Common myeloid progenitor, CD34-positive (primary cell): Measurements from ENCODE around the gene CACNB1.

ENCODE experiments used
- CTCF ChIA-PET: fragments of 350-600 bp; sonication (Branson Sonifier 250); formaldehyde crosslinking; loops from one replicate; lab custom pipeline; 2021; ENCODE audit warnings: antibody characterized with exemption; lab: Charles Lee
- POLR2A ChIA-PET: fragments of 350-600 bp; sonication (Branson Sonifier 250); formaldehyde crosslinking; loops from one replicate; lab custom pipeline; 2021; ENCODE audit warnings: antibody characterized with exemption; lab: Charles Lee
- DNase-seq, 3 donors: peaks; one replicate each; pipeline versions ENCODE4 v3.0.0 to v3.0.0-alpha.2; 2013
- H3K27ac ChIP-seq, 2 experiments: 1 replicate in 1 of 2; 2 replicates in 1 of 2; pipeline ENCODE4 v1.7.0; 2013; ENCODE audit warnings: inconsistent platforms in 2 of 2, low read length in 2 of 2, mild to moderate bottlenecking in 2 of 2, low read depth in 1 of 2, moderate library complexity in 1 of 2; ENCODE audit not compliant: severe bottlenecking in 2 of 2, insufficient read depth in 1 of 2, poor library complexity in 1 of 2
- H3K27me3 ChIP-seq, 5 experiments: replicated peaks in 2 of 5; 1 replicate in 3 of 5; 2 replicates in 2 of 5; pipeline versions ENCODE4 v1.6.1 to v1.7.0; 2013; ENCODE audit warnings: low read length in 4 of 5, mild to moderate bottlenecking in 2 of 5, moderate library complexity in 2 of 5, inconsistent platforms in 1 of 5; ENCODE audit not compliant: insufficient read depth in 5 of 5, control insufficient read depth in 4 of 5
- H3K36me3 ChIP-seq, 4 experiments: 1 replicate in 2 of 4; 2 replicates in 2 of 4; pipeline versions ENCODE4 v1.6.1 to v1.7.0; 2013; ENCODE audit warnings: low read length in 3 of 4, control low read depth in 1 of 4, mild to moderate bottlenecking in 1 of 4; ENCODE audit not compliant: control insufficient read depth in 4 of 4, insufficient read depth in 4 of 4
- H3K4me1 ChIP-seq, 4 experiments: 1 replicate in 3 of 4; 2 replicates in 1 of 4; pipeline versions ENCODE4 v1.6.1 to v1.7.1; 2013; ENCODE audit warnings: low read length in 3 of 4, mild to moderate bottlenecking in 3 of 4, control low read depth in 1 of 4, inconsistent platforms in 1 of 4, moderate library complexity in 1 of 4; ENCODE audit not compliant: control insufficient read depth in 4 of 4, insufficient read depth in 4 of 4; ENCODE audit errors: control extremely low read depth in 1 of 4
- H3K4me3 ChIP-seq, 7 experiments: 1 replicate in 4 of 7; 2 replicates in 3 of 7; pipeline versions ENCODE4 v1.5.1 to v1.7.0; 2013; ENCODE audit warnings: mild to moderate bottlenecking in 7 of 7, low read length in 6 of 7, moderate library complexity in 6 of 7, inconsistent platforms in 2 of 7, low read depth in 2 of 7, control low read depth in 1 of 7; ENCODE audit not compliant: insufficient read depth in 4 of 7, control insufficient read depth in 1 of 7; ENCODE audit errors: extremely low read depth in 1 of 7
- H3K9me3 ChIP-seq, 5 experiments: 1 replicate in 4 of 5; 2 replicates in 1 of 5; pipeline versions ENCODE4 v1.6.1 to v1.7.1; 2013; ENCODE audit warnings: low read length in 4 of 5, mild to moderate bottlenecking in 2 of 5, inconsistent platforms in 1 of 5, low read depth in 1 of 5, moderate library complexity in 1 of 5; ENCODE audit not compliant: control insufficient read depth in 4 of 5, insufficient read depth in 2 of 5; ENCODE audit errors: control extremely low read depth in 1 of 5
- WGBS: methylation state at CpG from one replicate; pipeline ENCODE4 v1.1.5; 2013; ENCODE audit not compliant: insufficient coverage; 5-methylcytosine and 5-hydroxymethylcytosine counted together

CACNB1 gene

GRCh38 chr17:39141915-39142664 lies 55.4 kb downstream of the CACNB1 start:
- Histone ChIP-seq H3K27me3 (peaks cover 0 to 8% (median 0%) of the 10 kb centered on the region in 5 experiments), H3K4me3 (no peak overlapping the region), H3K9me3 (no peaks in the 10 kb centered on the region), H3K36me3 (no peaks in the 10 kb centered on the region), H3K27ac (no peak overlapping the region), H3K4me1 (peaks cover 0 to 5% (median 4%) of the 10 kb centered on the region in 4 experiments)
- CTCF ChIA-PET, result interaction anchor here (2.2 kb wide), 1 partner anchor 9 kb away, joined by 5 read pairs; no protein-coding TSS in a partner anchor
- 100% methylated on average over 9 of the region's 11 CpGs for WGBS
- no peak for DNase-seq
- POLR2A ChIA-PET, result no interaction called here

GRCh38 chr17:39141294-39141693 lies 56.2 kb downstream of the CACNB1 start:
- Histone ChIP-seq H3K27ac (no peak overlapping the region), H3K4me3 (no peak overlapping the region), H3K4me1 (peaks cover 0 to 5% (median 4%) of the 10 kb centered on the region in 4 experiments), H3K36me3 (no peaks in the 10 kb centered on the region), H3K27me3 (peaks cover 0 to 8% (median 0%) of the 10 kb centered on the region in 5 experiments), H3K9me3 (no peaks in the 10 kb centered on the region)
- ChIA-PET CTCF (interaction anchor here (2.2 kb wide), 1 partner anchor 8 kb away, joined by 5 read pairs; no protein-coding TSS in a partner anchor), POLR2A (no interaction called here)
- DNase-seq, result no peak
- 100% methylated on average over 2 of the region's 5 CpGs for WGBS

GRCh38 chr17:39139561-39139960 lies 57.9 kb downstream of the CACNB1 start:
- Histone ChIP-seq H3K36me3 (no peaks in the 10 kb centered on the region), H3K27ac (no peak overlapping the region), H3K4me1 (peaks cover 0 to 4% (median 3%) of the 10 kb centered on the region in 4 experiments), H3K9me3 (no peaks in the 10 kb centered on the region), H3K27me3 (peaks cover 0 to 10% (median 0%) of the 10 kb centered on the region in 5 experiments), H3K4me3 (no peak overlapping the region)
- 98% methylated on average over 7 of the region's 9 CpGs for WGBS
- ChIA-PET CTCF (interaction anchor here (0.6 to 1.0 kb wide), 4 partner anchors 19 to 274 kb away, joined by 3 to 4 read pairs (median 4); no protein-coding TSS in a partner anchor), POLR2A (interaction anchor here (1.0 kb wide), 1 partner anchor 62 kb away, joined by 3 read pairs; no protein-coding TSS in a partner anchor)
- no peak for DNase-seq

GRCh38 chr17:39139161-39139511 lies 58.3 kb downstream of the CACNB1 start:
- no peak overlapping the region for H3K27ac ChIP-seq
- H3K36me3 ChIP-seq, result no peaks in the 10 kb centered on the region
- peaks cover 0 to 10% (median 0%) of the 10 kb centered on the region in 5 experiments for H3K27me3 ChIP-seq
- no peak for DNase-seq
- no peak overlapping the region for H3K4me3 ChIP-seq
- 85% methylated on average over 2 of the region's 2 CpGs for WGBS
- H3K9me3 ChIP-seq, result no peaks in the 10 kb centered on the region
- H3K4me1 ChIP-seq, result peaks cover 0 to 1% (median 0%) of the 10 kb centered on the region in 4 experiments
- ChIA-PET CTCF (interaction anchor here (0.6 kb wide), 2 partner anchors 19 to 275 kb away, joined by 3 to 4 read pairs; no protein-coding TSS in a partner anchor), POLR2A (no interaction called here)

- Histone ChIP-seq H3K27me3 (peaks cover 0 to 9% (median 0%) of the 10 kb centered on the region in 5 experiments), H3K4me1 (no peaks in the 10 kb centered on the region), H3K36me3 (no peaks in the 10 kb centered on the region), H3K9me3 (no peaks in the 10 kb centered on the region), H3K4me3 (no peak overlapping the region), H3K27ac (no peak overlapping the region)
- ChIA-PET POLR2A (no interaction called here), CTCF (interaction anchor here (0.6 kb wide), 1 partner anchor 20 kb away, joined by 4 read pairs; no protein-coding TSS in a partner anchor)
- DNase-seq, result no peak
- 95% methylated on average over 11 of the region's 13 CpGs for WGBS
Measured at GRCh38 chr17:39138431-39139160, 58.9 kb downstream of the CACNB1 start.

GRCh38 chr17:39134878-39135277 lies 62.6 kb downstream of the CACNB1 start:
- Histone ChIP-seq H3K4me3 (no peak overlapping the region), H3K27ac (no peak overlapping the region), H3K4me1 (no peaks in the 10 kb centered on the region), H3K27me3 (peaks cover 0 to 17% (median 2%) of the 10 kb centered on the region in 5 experiments), H3K36me3 (no peaks in the 10 kb centered on the region), H3K9me3 (no peaks in the 10 kb centered on the region)
- POLR2A ChIA-PET, result no interaction called here
- WGBS, result 95% methylated on average over 6 of the region's 6 CpGs
- no peak for DNase-seq
- CTCF ChIA-PET, result interaction anchor here (1.6 kb wide), 1 partner anchor 152 kb away, joined by 3 read pairs; no protein-coding TSS in a partner anchor
